Measurements from ENCODE around the gene PCYT1B.

The PCYT1B gene

GRCh38 chrX:24648495-24648894, 1.3 kb upstream of the PCYT1B start:
- Histone ChIP-seq H3K27me3 (ENCODE audit: control insufficient read depth, insufficient read depth, low read length) (no peaks in the 10 kb centered on the region), H3K9me3 (ENCODE audit: control insufficient read depth, low read length) (no peaks in the 10 kb centered on the region), H3K27ac (no peak overlapping the region), H3K79me2 (no peaks in the 10 kb centered on the region), H3K4me2 (ENCODE audit: low read length) (no peak overlapping the region), H3K36me3 (ENCODE audit: control insufficient read depth, insufficient read depth, low read length) (no peaks in the 10 kb centered on the region), H2AFZ (no peak overlapping the region), H3K9ac (no peak overlapping the region), H3K4me3 (ENCODE audit: low read depth, low read length) (no peak overlapping the region), H3K4me1 (no peaks in the 10 kb centered on the region)
- TF ChIP-seq CTCF (IDR thresholded peaks at IDR 0.05) = no peak

DNA sequence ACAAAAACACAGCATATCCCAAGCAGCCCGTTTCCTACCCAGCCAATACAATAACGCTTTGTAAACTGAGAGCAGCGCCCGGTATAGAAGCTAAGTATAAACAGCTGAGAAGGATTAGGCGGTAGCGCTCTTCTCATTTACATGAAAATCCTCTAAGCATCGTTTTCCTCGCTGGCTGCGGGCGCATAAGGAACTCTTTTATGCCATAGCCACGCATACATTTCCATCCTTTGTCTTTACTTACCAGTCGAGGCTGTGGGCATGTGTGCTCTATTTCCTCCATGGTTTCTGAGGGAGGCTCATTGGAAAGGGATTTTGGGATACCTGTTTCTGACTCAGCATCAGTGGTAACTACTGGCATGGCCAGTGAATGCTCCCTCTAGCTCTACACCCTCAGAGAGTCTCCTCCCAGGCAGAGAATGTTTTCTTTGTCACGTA, 383 bp downstream of the PCYT1B start:
- Histone ChIP-seq H3K36me3 (ENCODE audit: control insufficient read depth, insufficient read depth, low read length) (no peaks in the 10 kb centered on the region), H3K27me3 (ENCODE audit: control insufficient read depth, insufficient read depth, low read length) (no peaks in the 10 kb centered on the region), H3K4me1 (no peaks in the 10 kb centered on the region), H3K4me2 (ENCODE audit: low read length) (peak overlapping the region; percentile 6), H3K9ac (no peak overlapping the region), H2AFZ (peak overlapping the region; percentile 36), H3K79me2 (no peaks in the 10 kb centered on the region), H3K4me3 (ENCODE audit: low read depth, low read length) (no peak overlapping the region), H3K9me3 (ENCODE audit: control insufficient read depth, low read length) (no peaks in the 10 kb centered on the region), H3K27ac (no peak overlapping the region)
- no peak for TF ChIP-seq CTCF (IDR thresholded peaks at IDR 0.05)

- no peak for TF ChIP-seq CTCF (IDR thresholded peaks at IDR 0.05)
- no peak overlapping the region for H2AFZ ChIP-seq
- no peaks in the 10 kb centered on the region for H3K36me3 ChIP-seq (ENCODE audit: control insufficient read depth, insufficient read depth, low read length)
- no peak overlapping the region for H3K4me3 ChIP-seq (ENCODE audit: low read depth, low read length)
- no peaks in the 10 kb centered on the region for H3K79me2 ChIP-seq
- H3K9me3 ChIP-seq (ENCODE audit: control insufficient read depth, low read length) = no peaks in the 10 kb centered on the region
- H3K27ac ChIP-seq = no peak overlapping the region
- H3K27me3 ChIP-seq (ENCODE audit: control insufficient read depth, insufficient read depth, low read length) = no peaks in the 10 kb centered on the region
- H3K9ac ChIP-seq = no peak overlapping the region
- no peaks in the 10 kb centered on the region for H3K4me1 ChIP-seq
- H3K4me2 ChIP-seq (ENCODE audit: low read length) = no peak overlapping the region
Measured at GRCh38 chrX:24646006-24646405, 1.1 kb downstream of the PCYT1B start.

GRCh38 chrX:24643116-24643515, 4.0 kb downstream of the PCYT1B start:
- no peaks in the 10 kb centered on the region for H3K27me3 ChIP-seq (ENCODE audit: control insufficient read depth, insufficient read depth, low read length)
- H3K4me2 ChIP-seq (ENCODE audit: low read length) = no peak overlapping the region
- H3K4me1 ChIP-seq = no peaks in the 10 kb centered on the region
- H2AFZ ChIP-seq = no peak overlapping the region
- H3K79me2 ChIP-seq = no peaks in the 10 kb centered on the region
- H3K9me3 ChIP-seq (ENCODE audit: control insufficient read depth, low read length) = no peaks in the 10 kb centered on the region
- TF ChIP-seq CTCF (IDR thresholded peaks at IDR 0.05) = no peak
- no peak overlapping the region for H3K9ac ChIP-seq
- no peaks in the 10 kb centered on the region for H3K36me3 ChIP-seq (ENCODE audit: control insufficient read depth, insufficient read depth, low read length)
- no peak overlapping the region for H3K4me3 ChIP-seq (ENCODE audit: low read depth, low read length)
- H3K27ac ChIP-seq = no peak overlapping the region

DNA sequence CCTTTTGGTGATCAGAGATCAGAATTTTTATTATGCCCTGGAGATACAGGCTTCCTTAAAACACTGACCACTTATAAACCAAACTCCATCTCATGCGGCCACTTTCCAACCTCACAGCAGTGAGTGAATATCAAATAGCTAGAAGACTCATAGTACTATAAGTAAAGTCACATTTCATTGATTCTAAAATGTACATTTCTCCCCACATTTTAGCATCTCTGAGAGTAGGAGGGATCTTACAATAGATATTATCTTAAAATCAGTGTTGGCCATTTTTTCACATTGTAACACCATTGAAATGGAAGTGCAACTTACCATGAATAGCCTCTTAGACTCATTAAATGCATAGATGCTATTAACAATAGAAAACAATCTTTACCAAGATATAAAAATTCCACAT, 17.4 kb downstream of the PCYT1B start:
- Histone ChIP-seq H3K4me1 (no peaks in the 10 kb centered on the region), H3K4me2 (ENCODE audit: low read length) (no peak overlapping the region), H3K4me3 (ENCODE audit: low read depth, low read length) (no peak overlapping the region), H3K36me3 (ENCODE audit: control insufficient read depth, insufficient read depth, low read length) (no peaks in the 10 kb centered on the region), H3K79me2 (no peaks in the 10 kb centered on the region), H3K9ac (no peak overlapping the region), H3K27ac (no peak overlapping the region), H3K27me3 (ENCODE audit: control insufficient read depth, insufficient read depth, low read length) (no peaks in the 10 kb centered on the region), H3K9me3 (ENCODE audit: control insufficient read depth, low read length) (no peaks in the 10 kb centered on the region), H2AFZ (no peak overlapping the region)
- no peak for TF ChIP-seq CTCF (IDR thresholded peaks at IDR 0.05)
